ENCODE results near the gene RPL22L1.

GRCh38 chr3:170816341-170816740, 53.7 kb downstream of the RPL22L1 start:
- TF ChIP-seq CTCF (optimal IDR thresholded peaks at IDR 0.05 in 1 of 3, IDR thresholded peaks at IDR 0.05 in 1 of 3, conservative IDR thresholded peaks at IDR 0.05 in 1 of 3; ENCODE audit: extremely low read depth in 1 of 3, insufficient read depth in 2 of 3, low read length in 3 of 3) = no peak
- no peak for TF ChIP-seq EZH2 (IDR thresholded peaks at IDR 0.05; ENCODE audit: low read length)
